Natural killer cell (primary cell): ENCODE data around the gene GALNT9. TPM values are rescaled to one million over a fixed set of nuclear protein-coding genes. Genes with fewer than 3 reads are reported as not detected.

ENCODE experiments used
- ATAC-seq, 3 donors: fragments of 150-1000 bp in 2 of 3; fragments of 200-7000 bp in 1 of 3; cut with Tn5 transposase; 1 replicate in 1 of 3; 2 replicates in 2 of 3; pipeline ENCODE4 v1.10.0; 2021; ENCODE audit warnings: mild to moderate bottlenecking in 2 of 3, moderate library complexity in 2 of 3
- DNase-seq, 2 donors: peaks; one replicate each; pipeline versions ENCODE4 v3.0.0 to v3.0.0-alpha.2; 2013 to 2021; ENCODE audit warnings: mixed read lengths in 1 of 2
- H3K27ac ChIP-seq: one replicate; pipeline ENCODE4 v1.5.1; 2013; ENCODE audit warnings: mild to moderate bottlenecking, low read length
- H3K27me3 ChIP-seq: one replicate; pipeline ENCODE4 v1.6.1; 2013; ENCODE audit warnings: low read length; ENCODE audit not compliant: control insufficient read depth, insufficient read depth
- H3K36me3 ChIP-seq: one replicate; pipeline ENCODE4 v1.6.1; 2013; ENCODE audit warnings: low read length; ENCODE audit not compliant: control insufficient read depth, insufficient read depth
- H3K4me1 ChIP-seq: one replicate; pipeline ENCODE4 v1.6.1; 2013; ENCODE audit warnings: low read length; ENCODE audit not compliant: control insufficient read depth, insufficient read depth
- H3K4me3 ChIP-seq: one replicate; pipeline ENCODE4 v1.5.1; 2013; ENCODE audit warnings: low read length
- H3K9me3 ChIP-seq: one replicate; pipeline ENCODE4 v1.6.1; 2013; ENCODE audit warnings: low read length; ENCODE audit not compliant: control insufficient read depth, insufficient read depth
- H3K27ac Mint-ChIP-seq, 2 donors: one replicate each; pipeline ENCODE4 v1.8.0; 2022; ENCODE audit warnings: mild to moderate bottlenecking in 2 of 2, mixed read lengths in 2 of 2, moderate library complexity in 1 of 2
- H3K27me3 Mint-ChIP-seq, 2 donors: one replicate each; pipeline ENCODE4 v1.8.0; 2022; ENCODE audit warnings: low read depth in 2 of 2, mixed read lengths in 2 of 2
- H3K36me3 Mint-ChIP-seq: one replicate; pipeline ENCODE4 v1.8.0; 2022; ENCODE audit warnings: mixed read lengths
- H3K4me1 Mint-ChIP-seq, 2 donors: one replicate each; pipeline ENCODE4 v1.8.0; 2022; ENCODE audit warnings: mixed read lengths in 2 of 2
- H3K4me3 Mint-ChIP-seq: one replicate; pipeline ENCODE4 v1.8.0; 2022; ENCODE audit warnings: mild to moderate bottlenecking, moderate library complexity, mixed read lengths
- H3K9me3 Mint-ChIP-seq, 2 donors: one replicate each; pipeline ENCODE4 v1.8.0; 2022; ENCODE audit warnings: mixed read lengths in 2 of 2
- WGBS: methylation state at CpG from one replicate; pipeline ENCODE4 v1.1.7; 2013; ENCODE audit warnings: missing lambda C conversion rate; ENCODE audit not compliant: insufficient coverage; 5-methylcytosine and 5-hydroxymethylcytosine counted together
- intact Hi-C: fragments of 100-400 bp; cut with micrococcal nuclease; formaldehyde crosslinking; loops from one replicate; pipeline ENCODE4 v1.14.2; 2022
- total RNA-seq, 4 donors: library from RNA; stranded (reverse); fragments of 120-200 nt in 1 of 4; gene quantifications; one replicate each; pipeline versions ENCODE4 v1.2.3 to v1.2.4, GENCODE V29; 2013 to 2022
- TF ChIP-seq, protein P1 (sequence below): fragments of 200-600 bp; IDR thresholded peaks from one replicate; pipeline ENCODE4 v1.8.0; 2022; ENCODE audit warnings: antibody characterized with exemption

GALNT9 gene
- total RNA-seq, 3 donors from 2014 or later (not counting 1 experiment from before 2014, with no cell fraction given): not detected

- 46% methylated on average over 16 of the region's 16 CpGs for WGBS
- H3K4me3 Mint-ChIP-seq: no peak overlapping the region
- H3K36me3 Mint-ChIP-seq: no peaks in the 10 kb centered on the region
- Histone ChIP-seq H3K4me1 (peaks cover 3% of the 10 kb centered on the region), H3K4me3 (no peak overlapping the region), H3K36me3 (no peaks in the 10 kb centered on the region), H3K27me3 (no peaks in the 10 kb centered on the region), H3K27ac (no peak overlapping the region), H3K9me3 (no peaks in the 10 kb centered on the region)
- H3K4me1 Mint-ChIP-seq: peaks cover 0 to 5% of the 10 kb centered on the region in 2 donors
- H3K9me3 Mint-ChIP-seq: peaks cover 3 to 9% of the 10 kb centered on the region in 2 donors
- TF ChIP-seq, protein P1, sequence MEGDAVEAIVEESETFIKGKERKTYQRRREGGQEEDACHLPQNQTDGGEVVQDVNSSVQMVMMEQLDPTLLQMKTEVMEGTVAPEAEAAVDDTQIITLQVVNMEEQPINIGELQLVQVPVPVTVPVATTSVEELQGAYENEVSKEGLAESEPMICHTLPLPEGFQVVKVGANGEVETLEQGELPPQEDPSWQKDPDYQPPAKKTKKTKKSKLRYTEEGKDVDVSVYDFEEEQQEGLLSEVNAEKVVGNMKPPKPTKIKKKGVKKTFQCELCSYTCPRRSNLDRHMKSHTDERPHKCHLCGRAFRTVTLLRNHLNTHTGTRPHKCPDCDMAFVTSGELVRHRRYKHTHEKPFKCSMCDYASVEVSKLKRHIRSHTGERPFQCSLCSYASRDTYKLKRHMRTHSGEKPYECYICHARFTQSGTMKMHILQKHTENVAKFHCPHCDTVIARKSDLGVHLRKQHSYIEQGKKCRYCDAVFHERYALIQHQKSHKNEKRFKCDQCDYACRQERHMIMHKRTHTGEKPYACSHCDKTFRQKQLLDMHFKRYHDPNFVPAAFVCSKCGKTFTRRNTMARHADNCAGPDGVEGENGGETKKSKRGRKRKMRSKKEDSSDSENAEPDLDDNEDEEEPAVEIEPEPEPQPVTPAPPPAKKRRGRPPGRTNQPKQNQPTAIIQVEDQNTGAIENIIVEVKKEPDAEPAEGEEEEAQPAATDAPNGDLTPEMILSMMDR: no peak
- no peak overlapping the region for H3K27ac Mint-ChIP-seq
- DNase-seq (no peak), ATAC-seq (no peak)
- peaks cover 0 to 6% of the 10 kb centered on the region in 2 donors for H3K27me3 Mint-ChIP-seq
- intact Hi-C loops: no loop called here
Observed at GRCh38 chr12:132170094-132170636, 159.2 kb downstream of the GALNT9 start.

GRCh38 chr12:132169376-132169775, 160.0 kb downstream of the GALNT9 start:
- Histone ChIP-seq H3K9me3 (no peaks in the 10 kb centered on the region), H3K4me3 (no peak overlapping the region), H3K27ac (no peak overlapping the region), H3K36me3 (no peaks in the 10 kb centered on the region), H3K27me3 (no peaks in the 10 kb centered on the region), H3K4me1 (peaks cover 3% of the 10 kb centered on the region)
- intact Hi-C loops: no loop called here
- 79% methylated on average over 17 of the region's 17 CpGs for WGBS
- Mint-ChIP-seq H3K4me1 (peaks cover 0 to 5% of the 10 kb centered on the region in 2 donors), H3K36me3 (no peaks in the 10 kb centered on the region), H3K27ac (no peak overlapping the region), H3K9me3 (peaks cover 3 to 9% of the 10 kb centered on the region in 2 donors), H3K4me3 (no peak overlapping the region), H3K27me3 (peaks cover 0 to 6% of the 10 kb centered on the region in 2 donors)
- DNase-seq: no peak
- TF ChIP-seq, protein P1: no peak
- ATAC-seq: no peak

- TF ChIP-seq, protein P1: no peak
- Histone ChIP-seq H3K9me3 (no peaks in the 10 kb centered on the region), H3K4me3 (no peak overlapping the region), H3K4me1 (peaks cover 4% of the 10 kb centered on the region), H3K27ac (no peak overlapping the region), H3K36me3 (no peaks in the 10 kb centered on the region), H3K27me3 (no peaks in the 10 kb centered on the region)
- Mint-ChIP-seq H3K36me3 (no peaks in the 10 kb centered on the region), H3K4me3 (no peak overlapping the region), H3K27ac (no peak overlapping the region), H3K27me3 (peaks cover 0 to 6% of the 10 kb centered on the region in 2 donors), H3K9me3 (peaks cover 3 to 9% of the 10 kb centered on the region in 2 donors), H3K4me1 (peaks cover 0 to 5% of the 10 kb centered on the region in 2 donors)
- intact Hi-C loops: no loop called here
- ATAC-seq (no peak), DNase-seq (no peak)
- WGBS: 93% methylated on average over 31 of the region's 31 CpGs
Observed at GRCh38 chr12:132168311-132169031, 160.9 kb downstream of the GALNT9 start.
